G401.6 (cell line): ENCODE measurements around the gene NDUFA11.
"Not testable (repeated sequence)": the region's sequence is repeated elsewhere in the genome, so short reads cannot be mapped to it uniquely, and the experiment has no call there.

Experiments
- FAIRE-seq: peaks from 2 replicates; lab custom pipeline; 2012; peaks lifted over from hg19 to GRCh38; lab: Jason Lieb, UNC

NDUFA11 gene

DNA sequence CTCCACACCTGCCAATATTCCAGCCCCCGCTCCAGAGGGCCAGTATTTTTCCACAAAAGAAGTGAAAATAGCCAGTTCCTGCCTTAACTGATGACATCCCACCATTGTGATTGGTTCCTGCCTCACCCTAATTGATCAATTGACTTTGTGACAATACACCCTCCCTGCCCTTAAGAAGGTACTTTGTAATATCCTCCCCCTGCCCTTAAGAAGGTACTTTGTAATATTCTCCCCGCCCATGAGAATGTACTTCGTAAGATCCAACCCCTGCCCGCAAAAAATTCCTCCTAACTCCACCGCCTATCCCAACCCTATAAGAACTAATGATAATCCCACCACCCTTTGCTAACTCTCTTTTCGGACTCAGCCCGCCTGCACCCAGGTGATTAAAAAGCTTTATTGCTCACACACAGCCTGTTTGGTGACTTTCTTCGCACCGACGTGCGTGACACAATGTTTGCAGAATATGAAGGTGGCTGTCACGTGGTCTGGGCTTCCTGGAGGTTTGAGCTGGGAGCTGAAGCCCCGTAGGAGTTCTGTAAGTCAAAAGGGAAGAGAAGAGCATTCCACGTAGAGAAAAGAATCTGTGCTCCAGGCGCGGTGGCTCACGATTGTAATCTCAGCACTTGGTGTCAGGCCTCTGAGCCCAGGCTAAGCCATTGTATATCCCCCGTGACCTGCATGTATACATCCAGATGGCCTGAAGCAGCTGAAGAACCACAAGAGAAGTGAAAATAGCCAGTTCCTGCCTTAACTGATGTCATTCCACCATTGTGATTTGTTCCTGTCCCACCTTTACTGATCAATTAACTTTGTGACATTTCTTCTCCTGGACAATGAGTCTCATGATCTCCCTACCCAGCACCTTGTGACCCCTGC is 46.1 kb downstream of the NDUFA11 start:
- FAIRE-seq: no peak

DNA sequence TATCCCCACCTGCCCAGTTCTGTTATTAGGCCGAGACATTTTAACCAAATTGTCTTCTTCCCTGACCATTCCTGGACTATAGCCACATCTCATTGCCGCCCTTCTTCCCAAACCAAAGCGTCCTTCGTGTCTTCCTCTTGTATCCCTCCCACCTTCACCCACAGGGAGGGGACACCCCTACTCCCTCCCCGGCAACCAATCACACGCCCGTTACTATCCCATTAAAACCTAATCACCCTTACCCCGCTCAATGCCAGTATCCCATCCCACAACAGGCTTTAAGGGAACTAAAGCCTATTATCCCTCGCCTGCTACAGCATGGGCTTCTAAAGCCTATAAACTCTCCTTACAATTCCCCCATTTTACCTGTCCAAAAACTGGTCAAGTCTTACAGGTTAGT is 48.4 kb downstream of the NDUFA11 start:
- FAIRE-seq: not testable (repeated sequence)

DNA sequence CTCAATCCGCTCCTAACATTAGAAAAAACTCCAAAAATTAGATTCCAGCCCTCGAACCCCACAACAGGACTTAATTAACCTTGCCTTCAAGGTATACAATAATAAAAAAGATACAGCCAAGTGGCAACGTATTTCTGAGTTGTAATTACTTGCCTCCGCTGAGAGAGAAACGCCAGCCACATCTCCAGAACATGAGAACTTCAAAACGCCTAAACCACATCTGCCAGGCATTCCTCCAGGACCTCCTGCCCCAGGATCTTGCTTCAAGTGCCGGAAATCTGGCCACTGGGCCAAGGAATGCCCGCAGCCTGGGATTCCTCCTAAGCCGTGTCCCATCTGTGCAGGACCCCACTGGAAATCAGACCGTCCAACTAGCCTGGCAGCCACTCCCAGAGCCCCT is 49.5 kb downstream of the NDUFA11 start:
- not testable (repeated sequence) for FAIRE-seq

DNA sequence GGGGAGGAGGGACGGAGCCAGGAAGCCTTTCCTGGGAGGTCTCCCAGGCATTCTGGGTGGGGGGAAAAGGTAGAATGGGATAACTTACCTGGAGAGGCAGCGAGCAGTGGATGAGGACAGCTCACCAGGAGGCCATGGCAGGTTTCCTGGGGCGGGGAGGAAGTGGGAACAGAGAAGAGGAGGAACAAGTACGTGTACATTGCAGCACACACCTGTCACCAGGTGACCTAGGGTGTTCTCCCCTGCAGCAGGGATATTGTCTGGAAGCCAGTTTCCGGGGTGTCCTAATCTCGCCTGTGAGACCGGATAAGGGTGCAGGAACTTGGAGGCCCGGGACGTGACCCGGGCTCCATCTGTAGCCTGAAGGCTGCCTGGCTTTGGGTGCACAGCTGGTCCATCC is 52.3 kb downstream of the NDUFA11 start, which contains the start of gene FUT3:
TSS of gene FUT3 (minus strand) at position 148 of the 400 bp plus-strand sequence.
- FAIRE-seq: no peak

DNA sequence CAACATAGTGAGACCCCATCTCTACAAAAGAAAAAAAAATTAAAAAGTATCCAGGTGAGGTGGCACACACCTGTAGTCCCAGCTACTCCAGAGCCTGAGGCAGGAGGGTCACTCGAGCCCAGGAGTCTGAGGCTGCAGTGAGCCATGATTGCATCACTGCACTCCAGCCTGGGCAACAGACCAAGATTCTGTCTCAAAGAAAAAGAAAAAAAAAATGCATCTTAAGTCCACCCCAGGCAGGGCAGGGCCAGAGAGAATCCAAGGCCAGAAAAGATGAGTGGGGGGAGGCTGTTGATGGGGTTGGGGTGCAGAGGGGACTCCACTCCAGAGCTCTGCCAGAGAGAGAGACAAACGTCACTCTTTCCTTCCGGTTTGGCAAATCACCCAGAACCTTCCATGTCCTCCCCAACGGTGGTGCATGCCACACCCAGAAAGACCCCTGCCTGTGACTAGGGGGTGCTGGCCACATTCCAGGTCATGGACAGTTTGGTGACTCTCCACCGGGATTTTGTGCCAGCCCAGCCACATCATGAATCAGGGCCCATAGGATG is 52.8 kb downstream of the NDUFA11 start:
- no peak for FAIRE-seq

DNA sequence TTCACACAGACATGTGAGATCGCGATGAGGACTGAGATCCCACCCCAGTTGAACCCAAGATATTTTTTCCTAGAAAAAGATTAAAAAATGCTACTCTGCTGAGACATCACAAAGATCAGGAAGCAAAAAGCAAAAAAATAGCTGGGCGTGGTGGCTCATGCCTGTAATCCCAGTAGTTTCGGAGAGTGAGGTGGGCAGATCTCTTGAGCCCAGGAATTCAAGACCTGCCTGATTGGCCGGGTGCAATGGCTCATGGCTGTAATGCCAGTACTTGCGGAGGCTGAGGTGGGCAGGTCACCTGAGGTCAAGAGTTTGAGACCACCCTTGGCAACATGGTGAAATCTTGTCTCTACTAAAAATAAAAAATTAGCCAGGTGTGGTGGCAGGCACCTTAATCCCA is 53.4 kb downstream of the NDUFA11 start:
- no peak for FAIRE-seq

DNA sequence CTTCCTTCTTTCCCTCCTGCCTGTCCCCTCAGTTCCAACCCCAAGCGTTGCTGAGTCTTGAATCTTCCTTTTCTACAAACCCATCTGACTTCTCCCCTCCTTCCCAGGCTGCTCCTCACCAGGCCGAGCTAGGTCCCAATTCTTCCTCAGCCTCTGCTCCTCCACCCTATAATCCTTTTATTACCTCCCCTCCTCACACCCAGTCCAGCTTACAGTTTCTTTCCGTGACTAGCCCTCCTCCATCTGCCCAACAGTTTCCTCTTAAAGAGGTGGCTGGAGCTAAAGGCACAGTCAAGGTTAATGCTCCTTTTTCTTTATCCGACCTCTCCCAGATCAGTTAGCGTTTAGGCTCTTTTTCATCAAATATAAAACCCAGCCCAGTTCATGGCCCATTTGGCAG is 55.0 kb downstream of the NDUFA11 start:
- FAIRE-seq: not testable (repeated sequence)

DNA sequence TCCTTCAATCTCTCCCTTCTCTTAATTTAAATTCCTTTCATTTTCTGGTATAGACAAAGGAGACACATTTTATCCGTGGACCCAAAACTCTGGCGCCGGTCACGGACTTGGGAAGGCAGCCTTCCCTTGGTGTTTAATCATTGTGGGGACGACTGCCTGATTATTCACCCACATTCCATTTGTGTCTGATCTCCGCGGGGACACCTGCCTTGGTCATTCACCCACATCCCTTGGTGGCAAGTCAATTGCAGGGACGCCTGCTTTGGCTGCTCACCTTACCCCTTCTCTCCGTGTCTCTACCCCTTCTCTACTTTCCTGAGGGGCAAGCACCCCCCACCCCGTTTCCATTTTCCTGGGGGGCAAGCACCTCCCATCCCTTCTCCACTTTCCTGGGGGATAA is 55.7 kb downstream of the NDUFA11 start:
- FAIRE-seq: not testable (repeated sequence)
